SIG-M5 (cell line): ENCODE results near the gene SH3PXD2B.
"Not testable (repeated sequence)": the region's sequence is repeated elsewhere in the genome, so short reads cannot be mapped to it uniquely, and the experiment has no call there.

Experiments
- DNase-seq: peaks from one replicate; lab custom pipeline; 2025; lab: John Stamatoyannopoulos, UW

SH3PXD2B gene

DNA sequence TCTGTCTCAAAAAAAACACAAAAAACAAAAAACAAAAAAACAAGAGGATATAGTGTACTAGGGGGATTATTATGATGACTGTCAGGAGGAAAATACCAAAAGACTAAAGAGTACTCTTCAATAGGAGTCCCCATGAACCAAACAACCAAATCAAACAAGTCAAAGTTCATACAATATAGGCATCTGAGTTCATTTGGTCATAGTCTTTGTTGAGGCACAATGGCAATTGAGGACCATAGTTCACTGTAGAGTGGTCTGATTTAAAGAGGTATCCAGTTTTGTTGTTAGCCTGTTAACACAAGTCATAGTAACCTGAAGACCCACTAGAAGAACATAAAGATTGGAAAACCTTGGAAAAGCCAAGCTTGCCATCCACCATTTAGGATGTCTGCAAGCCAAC lies 159.5 kb downstream of the SH3PXD2B start:
- DNase-seq = no peak

GRCh38 chr5:172293745-172294342 lies 160.5 kb downstream of the SH3PXD2B start:
- DNase-seq = no peak

DNA sequence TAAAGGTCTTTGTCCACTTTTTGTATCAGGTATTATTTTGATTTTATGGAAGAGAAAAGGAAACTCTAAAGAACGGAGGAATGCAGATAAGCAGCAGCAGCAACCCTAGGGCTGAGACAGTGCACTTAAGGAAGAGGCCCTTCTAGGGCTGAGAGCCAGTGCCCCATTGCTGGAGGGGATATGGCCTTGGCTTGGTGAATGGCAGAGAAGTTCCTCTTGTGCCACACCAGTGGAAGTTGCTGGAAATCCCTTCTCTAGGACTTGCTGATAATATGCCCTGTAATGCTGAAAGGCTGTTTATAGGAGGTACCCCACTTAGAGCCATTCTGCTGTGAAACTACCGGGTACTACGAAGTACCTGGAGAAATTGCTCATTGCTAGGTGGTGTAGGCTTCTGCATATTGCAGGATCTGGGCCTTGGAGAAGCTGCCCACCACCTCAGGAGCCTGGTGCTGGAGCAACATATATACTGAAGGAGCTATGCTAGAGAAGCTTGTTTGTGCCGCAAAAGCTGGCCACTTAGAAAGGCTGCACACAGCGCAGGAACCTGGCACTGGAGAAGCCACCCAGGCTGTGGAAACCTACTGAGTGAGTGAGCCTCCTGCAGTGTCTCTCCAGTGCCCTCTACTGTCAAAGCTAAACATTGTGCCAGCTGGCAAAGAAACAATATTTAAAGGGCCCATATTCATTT lies 161.1 kb downstream of the SH3PXD2B start:
- DNase-seq = no peak

- DNase-seq = not testable (repeated sequence)
Observed at GRCh38 chr5:172291837-172292236, 162.5 kb downstream of the SH3PXD2B start.

DNA sequence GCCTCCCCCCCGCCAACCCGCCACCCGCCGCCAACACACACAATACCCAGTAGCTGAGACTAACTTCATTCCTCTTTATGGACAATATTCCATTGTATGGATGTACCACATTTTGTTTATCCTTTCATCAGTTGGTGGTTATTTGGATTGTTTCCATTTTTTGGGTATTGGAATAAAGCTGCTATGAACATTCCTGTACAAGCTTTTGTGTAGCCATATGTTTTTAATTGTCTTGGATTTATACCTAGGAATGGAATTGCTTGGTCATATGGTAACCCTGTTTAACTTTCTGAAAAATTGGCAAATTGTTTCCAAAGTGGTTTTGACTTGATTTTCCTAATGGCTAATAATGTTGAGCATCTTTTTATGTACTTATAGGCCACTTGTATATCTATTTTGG lies 165.9 kb downstream of the SH3PXD2B start:
- DNase-seq = no peak

- not testable (repeated sequence) for DNase-seq
Observed at GRCh38 chr5:172287140-172287539, 167.2 kb downstream of the SH3PXD2B start.

- no peak for DNase-seq
Observed at GRCh38 chr5:172285226-172286143, 168.8 kb downstream of the SH3PXD2B start.

DNA sequence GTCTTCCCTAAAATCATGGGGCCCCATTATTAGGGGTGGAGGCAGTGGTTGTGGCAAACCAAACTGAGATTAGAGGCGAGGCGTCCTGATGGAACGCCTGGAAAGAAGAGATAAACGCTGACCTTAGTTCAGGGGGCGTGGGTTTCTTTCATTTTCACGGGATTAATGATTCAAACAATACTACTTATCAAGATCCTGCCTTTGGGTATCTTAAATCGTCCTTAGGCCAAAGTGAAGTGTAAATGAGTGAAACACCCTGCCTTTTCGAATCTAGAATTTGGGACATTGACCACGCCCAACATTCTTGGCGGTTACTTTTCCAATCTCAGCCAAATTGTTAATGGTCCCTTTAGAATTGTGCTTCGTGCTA lies 169.7 kb downstream of the SH3PXD2B start:
- DNase-seq = no peak

DNA sequence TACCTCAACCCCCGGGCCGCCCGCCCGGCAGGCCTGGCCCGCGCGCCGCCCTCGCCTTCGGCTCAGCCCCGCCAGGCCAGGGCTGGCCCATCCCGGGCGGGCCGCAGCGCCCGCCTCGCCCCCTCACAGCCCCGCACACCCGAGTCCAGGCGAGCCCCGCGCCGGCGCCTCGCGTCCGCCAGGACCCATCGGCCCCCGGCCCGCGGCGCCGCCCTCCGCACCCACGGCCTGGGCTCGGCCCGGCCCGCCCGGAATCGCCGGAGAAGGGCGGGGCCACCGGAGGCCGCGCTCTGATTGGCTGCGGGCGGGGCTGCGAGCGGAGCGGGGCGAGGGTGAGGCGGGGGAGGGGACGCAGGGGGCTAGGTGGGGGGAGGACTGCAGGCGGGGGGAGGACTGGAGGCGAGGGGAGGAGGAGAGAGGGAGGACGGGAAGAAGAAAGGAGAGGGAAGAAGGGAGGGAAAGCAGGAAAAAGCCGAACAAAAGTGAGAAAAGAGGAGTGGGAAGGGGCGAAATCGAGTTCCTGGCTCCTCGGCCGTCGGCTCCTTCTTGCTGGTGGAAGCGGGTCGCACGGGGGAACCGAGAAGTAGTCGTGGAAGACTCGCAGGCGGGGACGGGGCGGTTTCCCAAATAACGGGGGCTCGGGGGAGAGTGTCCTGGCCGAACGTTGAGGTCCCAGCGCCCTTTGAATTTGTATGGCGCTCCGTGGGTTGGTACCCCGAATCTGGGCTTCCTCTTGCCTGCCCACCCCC lies 170.3 kb downstream of the SH3PXD2B start:
- DNase-seq = no peak

- DNase-seq = no peak
Observed at GRCh38 chr5:172283020-172283861, 171.1 kb downstream of the SH3PXD2B start, which contains the start of gene UBTD2. Gene UBTD2 (minus strand): TSS chr5:172283764. CDS start chr5:172283665, 99 bp downstream.

DNA sequence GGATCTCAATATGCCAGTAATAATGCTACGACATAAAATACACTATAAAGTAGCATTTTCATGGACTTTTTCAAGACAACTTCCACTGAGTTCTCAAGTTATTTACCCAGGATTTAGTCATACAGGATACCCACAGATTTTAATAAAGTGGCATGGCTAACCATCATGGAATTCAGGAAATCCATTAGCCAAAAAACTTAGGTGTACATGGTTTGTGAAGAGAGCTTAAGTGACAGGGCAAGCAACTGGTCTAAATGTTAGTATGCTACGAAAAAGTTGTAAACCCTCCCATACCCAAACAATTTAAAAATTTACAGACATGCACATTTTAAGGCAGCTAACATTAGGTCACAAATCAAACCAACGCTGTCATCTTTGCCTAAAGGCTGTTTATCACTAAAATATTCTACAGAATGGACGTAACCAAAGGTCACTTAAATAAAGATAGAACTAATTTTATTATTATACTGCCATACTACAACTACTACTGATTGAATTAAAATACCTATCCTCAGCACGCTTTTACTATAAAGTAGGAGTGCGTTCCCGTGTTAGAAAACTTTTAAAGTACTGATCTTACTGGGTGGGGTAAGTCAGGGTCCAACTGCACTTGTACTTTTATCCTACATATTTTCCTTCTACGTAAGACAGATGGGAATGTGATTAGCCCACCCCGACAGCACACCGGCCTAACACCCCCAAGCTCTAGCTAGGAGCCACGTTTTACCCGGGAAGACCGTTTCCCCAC lies 171.9 kb downstream of the SH3PXD2B start:
- DNase-seq = no peak

DNA sequence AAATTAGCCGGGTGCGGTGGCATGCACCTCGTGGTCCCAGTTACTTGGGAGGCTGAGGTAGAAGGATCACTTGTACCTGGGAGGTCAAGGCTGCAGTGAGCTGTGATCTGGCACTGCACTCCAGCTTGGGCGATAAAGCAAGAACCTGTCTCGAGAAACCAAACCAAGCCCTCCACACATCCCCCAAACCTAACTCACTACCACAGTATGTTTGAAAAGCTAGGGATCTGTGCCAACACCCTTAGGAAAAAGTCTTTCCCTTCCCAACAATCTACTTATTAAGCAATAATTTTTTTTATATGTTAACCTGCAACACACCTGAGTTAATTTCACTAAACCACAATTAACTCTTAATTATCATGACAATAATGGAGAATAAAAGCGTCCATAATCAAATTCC lies 173.0 kb downstream of the SH3PXD2B start:
- DNase-seq = no peak

DNA sequence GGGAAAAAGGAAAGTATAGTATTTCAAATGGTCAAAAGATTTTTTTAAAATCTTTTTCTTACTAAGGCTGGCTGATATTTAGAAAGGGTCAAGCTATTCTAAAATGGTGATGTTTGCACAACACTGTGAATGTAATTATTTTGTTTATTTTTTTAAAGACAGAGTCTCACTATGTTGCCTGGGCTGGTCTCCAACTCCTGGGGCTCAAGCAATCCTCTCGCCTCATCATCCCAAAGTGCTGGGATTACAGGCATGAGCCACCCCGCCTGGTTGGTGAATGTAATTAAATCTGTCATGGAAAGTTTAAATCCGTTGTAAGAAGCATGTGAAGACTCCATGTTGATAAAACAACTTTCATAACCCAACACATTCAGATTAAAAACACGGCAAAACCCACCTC lies 173.4 kb downstream of the SH3PXD2B start:
- no peak for DNase-seq

DNA sequence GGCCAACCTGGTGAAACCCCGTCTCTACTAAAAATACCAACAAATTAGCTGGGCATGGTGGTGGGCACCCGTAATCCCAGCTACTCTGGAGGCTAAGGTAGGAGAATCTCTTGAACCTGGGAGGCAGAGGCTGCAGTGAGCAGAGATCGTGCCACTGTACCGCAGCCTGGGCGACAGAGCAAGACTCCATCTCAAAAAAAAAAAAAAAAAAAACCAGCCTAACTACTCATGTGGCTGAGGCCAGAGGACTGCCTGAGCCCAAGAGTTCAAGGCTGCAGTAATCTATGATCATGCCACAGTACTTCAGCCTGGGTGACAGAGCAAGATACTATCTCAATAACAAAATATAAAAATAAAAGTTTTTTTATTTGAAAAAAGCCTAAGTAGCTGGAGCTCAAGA lies 174.0 kb downstream of the SH3PXD2B start:
- no peak for DNase-seq

- no peak for DNase-seq
Observed at GRCh38 chr5:172278356-172278755, 176.0 kb downstream of the SH3PXD2B start.

GRCh38 chr5:172276214-172276613 lies 178.1 kb downstream of the SH3PXD2B start:
- DNase-seq = no peak
